Measurements from ENCODE around the gene SLC25A39.

DNA sequence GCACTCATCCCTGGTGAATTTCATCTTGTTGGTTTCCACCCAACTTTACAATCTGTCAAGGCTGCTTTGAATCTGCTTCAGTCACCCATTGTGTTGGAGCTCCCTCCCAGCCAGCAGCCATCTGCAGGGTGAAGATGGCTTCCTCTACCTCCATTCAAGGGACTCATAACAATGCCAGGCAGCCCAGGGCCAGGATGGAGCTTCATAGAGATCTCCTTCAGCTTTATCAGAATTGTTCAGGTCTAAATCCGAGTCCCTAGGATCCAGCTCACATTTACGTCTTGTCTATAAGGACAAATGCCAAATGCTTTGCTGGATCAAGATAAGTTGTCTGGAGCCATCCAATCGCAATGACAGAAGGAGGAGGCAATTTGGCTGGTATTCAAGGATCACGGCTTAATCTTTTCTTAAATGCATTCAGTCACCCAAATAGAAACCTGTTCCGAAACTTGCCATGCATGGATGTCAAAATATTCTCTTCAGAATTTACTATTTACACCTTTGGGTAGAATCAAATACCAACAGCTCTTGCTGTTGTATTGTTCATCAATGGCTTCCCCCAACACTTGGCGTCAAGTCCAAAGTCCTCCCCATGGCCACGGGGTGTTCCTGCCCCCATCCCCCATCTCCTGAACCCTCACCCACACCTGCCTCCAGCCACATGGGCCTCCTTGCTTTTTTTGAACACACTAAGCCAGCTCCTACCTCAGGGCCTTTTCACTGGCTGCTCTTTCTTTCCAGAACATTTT lies 42.8 kb upstream of the SLC25A39 start:
- TF ChIP-seq, protein P1, sequence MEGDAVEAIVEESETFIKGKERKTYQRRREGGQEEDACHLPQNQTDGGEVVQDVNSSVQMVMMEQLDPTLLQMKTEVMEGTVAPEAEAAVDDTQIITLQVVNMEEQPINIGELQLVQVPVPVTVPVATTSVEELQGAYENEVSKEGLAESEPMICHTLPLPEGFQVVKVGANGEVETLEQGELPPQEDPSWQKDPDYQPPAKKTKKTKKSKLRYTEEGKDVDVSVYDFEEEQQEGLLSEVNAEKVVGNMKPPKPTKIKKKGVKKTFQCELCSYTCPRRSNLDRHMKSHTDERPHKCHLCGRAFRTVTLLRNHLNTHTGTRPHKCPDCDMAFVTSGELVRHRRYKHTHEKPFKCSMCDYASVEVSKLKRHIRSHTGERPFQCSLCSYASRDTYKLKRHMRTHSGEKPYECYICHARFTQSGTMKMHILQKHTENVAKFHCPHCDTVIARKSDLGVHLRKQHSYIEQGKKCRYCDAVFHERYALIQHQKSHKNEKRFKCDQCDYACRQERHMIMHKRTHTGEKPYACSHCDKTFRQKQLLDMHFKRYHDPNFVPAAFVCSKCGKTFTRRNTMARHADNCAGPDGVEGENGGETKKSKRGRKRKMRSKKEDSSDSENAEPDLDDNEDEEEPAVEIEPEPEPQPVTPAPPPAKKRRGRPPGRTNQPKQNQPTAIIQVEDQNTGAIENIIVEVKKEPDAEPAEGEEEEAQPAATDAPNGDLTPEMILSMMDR (IDR thresholded peaks at IDR 0.05): no peak
- TF ChIP-seq FOXJ3 (CRISPR knock-in tag; IDR thresholded peaks at IDR 0.05) (no peak), GABPA (IDR thresholded peaks at IDR 0.05; ENCODE audit: low read depth) (no peak), YY1 (IDR thresholded peaks at IDR 0.05; ENCODE audit: low read depth) (no peak), GATA2 (CRISPR knock-in tag; IDR thresholded peaks at IDR 0.05) (no peak), POLR2AphosphoS5 (IDR thresholded peaks at IDR 0.05; ENCODE audit: low read depth, low read length) (no peak), EP300 (IDR thresholded peaks at IDR 0.05; ENCODE audit: borderline replicate concordance in 1 of 2, low read depth in 1 of 2, low read length in 1 of 2) (no peak), JUND (IDR thresholded peaks at IDR 0.05) (no peak), NRF1 (IDR thresholded peaks at IDR 0.05; ENCODE audit: low read depth, low read length) (no peak), TAF1 (IDR thresholded peaks at IDR 0.05; ENCODE audit: borderline replicate concordance, low read depth, low read length) (no peak), RXRA (IDR thresholded peaks at IDR 0.05; ENCODE audit: borderline replicate concordance, low read depth) (no peak), SIN3A (IDR thresholded peaks at IDR 0.05; ENCODE audit: borderline replicate concordance, low read depth, low read length) (no peak)
- TF ChIP-seq, protein P2, sequence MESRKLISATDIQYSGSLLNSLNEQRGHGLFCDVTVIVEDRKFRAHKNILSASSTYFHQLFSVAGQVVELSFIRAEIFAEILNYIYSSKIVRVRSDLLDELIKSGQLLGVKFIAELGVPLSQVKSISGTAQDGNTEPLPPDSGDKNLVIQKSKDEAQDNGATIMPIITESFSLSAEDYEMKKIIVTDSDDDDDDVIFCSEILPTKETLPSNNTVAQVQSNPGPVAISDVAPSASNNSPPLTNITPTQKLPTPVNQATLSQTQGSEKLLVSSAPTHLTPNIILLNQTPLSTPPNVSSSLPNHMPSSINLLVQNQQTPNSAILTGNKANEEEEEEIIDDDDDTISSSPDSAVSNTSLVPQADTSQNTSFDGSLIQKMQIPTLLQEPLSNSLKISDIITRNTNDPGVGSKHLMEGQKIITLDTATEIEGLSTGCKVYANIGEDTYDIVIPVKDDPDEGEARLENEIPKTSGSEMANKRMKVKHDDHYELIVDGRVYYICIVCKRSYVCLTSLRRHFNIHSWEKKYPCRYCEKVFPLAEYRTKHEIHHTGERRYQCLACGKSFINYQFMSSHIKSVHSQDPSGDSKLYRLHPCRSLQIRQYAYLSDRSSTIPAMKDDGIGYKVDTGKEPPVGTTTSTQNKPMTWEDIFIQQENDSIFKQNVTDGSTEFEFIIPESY (IDR thresholded peaks at IDR 0.05; ENCODE audit: borderline replicate concordance, low read depth): no peak

All from SK-N-SH (cell line).